Measurements from ENCODE around the gene LUZP1. TPM values are rescaled to one million over a fixed set of nuclear protein-coding genes. Genes with fewer than 3 reads are reported as not detected.
"Not testable (repeated sequence)": the region's sequence is repeated elsewhere in the genome, so short reads cannot be mapped to it uniquely, and the experiment has no call there.

Gene LUZP1
- total RNA-seq, 2 donors from 2014 or later, result 42.7 to 43.1 TPM

GRCh38 chr1:23200883-23201282, 32.2 kb upstream of the LUZP1 start:
- Mint-ChIP-seq H3K27ac (no peak overlapping the region), H3K4me1 (ENCODE audit: low read depth in 2 of 2) (no peaks in the 10 kb centered on the region), H3K9me3 (no peaks in the 10 kb centered on the region), H3K4me3 (no peak overlapping the region), H3K27me3 (peaks cover 3 to 12% of the 10 kb centered on the region in 2 donors), H3K36me3 (no peaks in the 10 kb centered on the region)
- ATAC-seq (no peak), DNase-seq (ENCODE audit: low spot score) (no peak)

GRCh38 chr1:23198373-23198772, 29.7 kb upstream of the LUZP1 start:
- Mint-ChIP-seq H3K27me3 (peaks cover 8 to 25% of the 10 kb centered on the region in 2 donors), H3K9me3 (no peaks in the 10 kb centered on the region), H3K27ac (no peak overlapping the region), H3K4me3 (no peak overlapping the region), H3K4me1 (ENCODE audit: low read depth in 2 of 2) (no peaks in the 10 kb centered on the region), H3K36me3 (no peaks in the 10 kb centered on the region)
- no peak for ATAC-seq
- DNase-seq (ENCODE audit: low spot score), result no peak

GRCh38 chr1:23196627-23197328, 28.1 kb upstream of the LUZP1 start:
- Mint-ChIP-seq H3K4me3 (no peak overlapping the region), H3K27me3 (peaks cover 11 to 32% of the 10 kb centered on the region in 2 donors)

GRCh38 chr1:23194119-23194984, 25.7 kb upstream of the LUZP1 start:
- DNase-seq (ENCODE audit: low spot score) (no peak), ATAC-seq (no peak)
- H3K9me3 Mint-ChIP-seq, result no peaks in the 10 kb centered on the region
- peaks cover 14 to 26% of the 10 kb centered on the region in 2 donors for H3K27me3 Mint-ChIP-seq
- no peak overlapping the region for H3K4me3 Mint-ChIP-seq
- no peaks in the 10 kb centered on the region for H3K36me3 Mint-ChIP-seq
- no peaks in the 10 kb centered on the region for H3K4me1 Mint-ChIP-seq (ENCODE audit: low read depth in 2 of 2)
- no peak overlapping the region for H3K27ac Mint-ChIP-seq

More at GRCh38 chr1:23196627-23197328, 28.1 kb upstream of the LUZP1 start:
- no peaks in the 10 kb centered on the region for H3K9me3 Mint-ChIP-seq
- H3K36me3 Mint-ChIP-seq, result no peaks in the 10 kb centered on the region
- ATAC-seq (no peak), DNase-seq (ENCODE audit: low spot score) (no peak)
- H3K4me1 Mint-ChIP-seq (ENCODE audit: low read depth in 2 of 2), result no peaks in the 10 kb centered on the region
- no peak overlapping the region for H3K27ac Mint-ChIP-seq

GRCh38 chr1:23193391-23194118, 24.9 kb upstream of the LUZP1 start:
- ATAC-seq, result peak in 1 of 2 donors; percentile 17

GRCh38 chr1:23191199-23191598, 22.5 kb upstream of the LUZP1 start:
- Mint-ChIP-seq H3K4me1 (ENCODE audit: low read depth in 2 of 2) (no peaks in the 10 kb centered on the region), H3K27ac (no peak overlapping the region), H3K27me3 (peaks cover 11 to 20% of the 10 kb centered on the region in 2 donors), H3K9me3 (no peaks in the 10 kb centered on the region), H3K4me3 (no peak overlapping the region), H3K36me3 (no peaks in the 10 kb centered on the region)
- no peak for ATAC-seq
- no peak for DNase-seq (ENCODE audit: low spot score)

More at GRCh38 chr1:23193391-23194118, 24.9 kb upstream of the LUZP1 start:
- Mint-ChIP-seq H3K9me3 (no peaks in the 10 kb centered on the region), H3K27ac (peak overlapping the region in 1 of 2 donors; percentile 23), H3K36me3 (no peaks in the 10 kb centered on the region), H3K4me1 (ENCODE audit: low read depth in 2 of 2) (no peaks in the 10 kb centered on the region), H3K4me3 (no peak overlapping the region), H3K27me3 (peaks cover 14 to 24% of the 10 kb centered on the region in 2 donors)
- no peak for DNase-seq (ENCODE audit: low spot score)

GRCh38 chr1:23188936-23189452, 20.3 kb upstream of the LUZP1 start:
- not testable (repeated sequence) for H3K9me3 Mint-ChIP-seq; H3K4me3 Mint-ChIP-seq; DNase-seq (ENCODE audit: low spot score); ATAC-seq; H3K27ac Mint-ChIP-seq; H3K36me3 Mint-ChIP-seq; H3K4me1 Mint-ChIP-seq (ENCODE audit: low read depth in 2 of 2)
- peaks cover 11 to 12% of the 10 kb centered on the region in 2 donors for H3K27me3 Mint-ChIP-seq

- no peak for DNase-seq (ENCODE audit: low spot score)
- Mint-ChIP-seq H3K36me3 (no peaks in the 10 kb centered on the region), H3K27me3 (peaks cover 6 to 8% of the 10 kb centered on the region in 2 donors), H3K4me3 (no peak overlapping the region), H3K4me1 (ENCODE audit: low read depth in 2 of 2) (peaks cover 9 to 10% of the 10 kb centered on the region in 2 donors), H3K9me3 (no peaks in the 10 kb centered on the region), H3K27ac (no peak overlapping the region)
- no peak for ATAC-seq
Observed at GRCh38 chr1:23188434-23188884, 19.8 kb upstream of the LUZP1 start.

GRCh38 chr1:23187637-23188036, 19.0 kb upstream of the LUZP1 start:
- Mint-ChIP-seq H3K36me3 (no peaks in the 10 kb centered on the region), H3K27me3 (peaks cover under 1 to 6% of the 10 kb centered on the region in 2 donors), H3K9me3 (no peaks in the 10 kb centered on the region), H3K4me1 (ENCODE audit: low read depth in 2 of 2) (peaks cover 9 to 10% of the 10 kb centered on the region in 2 donors), H3K27ac (no peak overlapping the region), H3K4me3 (no peak overlapping the region)
- DNase-seq (ENCODE audit: low spot score), result no peak
- ATAC-seq, result peak in 1 of 2 donors; percentile 12

- H3K36me3 Mint-ChIP-seq, result no peaks in the 10 kb centered on the region
- H3K9me3 Mint-ChIP-seq, result no peaks in the 10 kb centered on the region
- peaks cover 9 to 10% of the 10 kb centered on the region in 2 donors for H3K4me1 Mint-ChIP-seq (ENCODE audit: low read depth in 2 of 2)
- no peak overlapping the region for H3K27ac Mint-ChIP-seq
- no peak for DNase-seq (ENCODE audit: low spot score)
- H3K27me3 Mint-ChIP-seq, result no peaks in the 10 kb centered on the region
- no peak overlapping the region for H3K4me3 Mint-ChIP-seq
- no peak for ATAC-seq
Observed at GRCh38 chr1:23185381-23185780, 16.7 kb upstream of the LUZP1 start.

- ATAC-seq, result no peak
- no peaks in the 10 kb centered on the region for H3K27me3 Mint-ChIP-seq
- no peaks in the 10 kb centered on the region for H3K9me3 Mint-ChIP-seq
- peak overlapping the region; percentile 51 for H3K4me3 Mint-ChIP-seq
- DNase-seq (ENCODE audit: low spot score), result no peak
- no peaks in the 10 kb centered on the region for H3K36me3 Mint-ChIP-seq
- H3K27ac Mint-ChIP-seq, result peak overlapping the region in 1 of 2 donors; percentile 89
- peaks cover 9 to 10% of the 10 kb centered on the region in 2 donors for H3K4me1 Mint-ChIP-seq (ENCODE audit: low read depth in 2 of 2)
Observed at GRCh38 chr1:23184212-23184934, 15.7 kb upstream of the LUZP1 start.

- Mint-ChIP-seq H3K4me3 (no peak overlapping the region), H3K27me3 (no peaks in the 10 kb centered on the region), H3K27ac (no peak overlapping the region), H3K9me3 (no peaks in the 10 kb centered on the region), H3K36me3 (no peaks in the 10 kb centered on the region), H3K4me1 (ENCODE audit: low read depth in 2 of 2) (peaks cover 11 to 26% of the 10 kb centered on the region in 2 donors)
- DNase-seq (ENCODE audit: low spot score) (no peak), ATAC-seq (no peak)
Observed at GRCh38 chr1:23179862-23180261, 11.2 kb upstream of the LUZP1 start.

- no peak overlapping the region for H3K27ac Mint-ChIP-seq
Observed at GRCh38 chr1:23178950-23179349, 10.3 kb upstream of the LUZP1 start.

More at GRCh38 chr1:23178950-23179349, 10.3 kb upstream of the LUZP1 start:
- DNase-seq (ENCODE audit: low spot score), result no peak
- Mint-ChIP-seq H3K36me3 (no peaks in the 10 kb centered on the region), H3K4me1 (ENCODE audit: low read depth in 2 of 2) (peaks cover 13 to 25% of the 10 kb centered on the region in 2 donors), H3K9me3 (no peaks in the 10 kb centered on the region), H3K27me3 (no peaks in the 10 kb centered on the region), H3K4me3 (peak overlapping the region; percentile 58)
- no peak for ATAC-seq

Measured in natural killer cell treated with Interleukin-12 subunit alpha and Interleukin-12 subunit beta and Interleukin-15 and Interleukin-18, amount 100 ng/mL, for 72 hours (primary cell).